ENCODE results near the gene ELMO3.

ELMO3 gene

DNA sequence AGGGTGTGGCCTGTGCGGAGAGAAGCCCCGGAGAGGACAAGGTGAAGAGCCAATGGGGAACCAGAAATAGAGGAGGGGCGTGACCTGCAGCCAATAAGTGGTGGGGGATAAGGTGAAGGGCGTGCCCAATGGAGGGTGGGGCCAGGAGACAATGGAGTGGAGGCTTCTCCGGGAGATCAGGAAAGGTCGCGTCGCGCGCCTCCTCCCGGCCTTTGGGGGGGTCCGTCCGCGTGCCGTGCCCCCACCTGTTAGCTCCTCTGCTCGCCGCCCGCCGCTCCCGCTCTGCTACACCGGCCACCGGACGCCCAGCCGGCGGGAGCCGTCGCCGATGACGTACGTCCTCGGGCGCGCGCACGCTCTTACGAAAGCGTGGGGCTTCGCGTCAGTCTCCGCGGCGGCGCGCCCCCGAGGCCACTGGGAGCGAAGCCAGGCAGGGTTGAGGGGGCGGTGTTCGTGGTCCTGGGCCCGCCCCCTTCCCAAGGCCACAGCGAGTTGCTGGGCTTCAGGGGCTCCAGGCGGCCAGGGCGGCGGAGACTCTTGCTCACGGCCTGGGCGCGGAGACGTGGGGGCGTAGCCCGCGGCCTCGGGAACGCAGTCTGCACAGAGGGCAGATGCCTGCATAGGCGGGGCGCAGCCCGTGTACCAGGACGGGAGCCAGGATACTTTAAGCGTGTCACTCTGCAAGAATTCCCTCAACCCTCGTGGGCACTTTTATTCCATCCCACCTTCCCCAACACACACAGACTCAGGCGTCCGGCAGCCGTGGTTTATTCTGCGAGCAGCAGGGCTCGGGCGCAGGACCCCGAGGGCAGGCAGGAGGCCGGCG lies 15.1 kb upstream of the ELMO3 start, which contains the start of gene MATCAP1:
TSS of gene MATCAP1 (minus strand) at position 337 of the 826 bp plus-strand sequence. CDS start 3,353 bp downstream, outside the sequence.
- DNase-seq, result peak; percentile 99

DNA sequence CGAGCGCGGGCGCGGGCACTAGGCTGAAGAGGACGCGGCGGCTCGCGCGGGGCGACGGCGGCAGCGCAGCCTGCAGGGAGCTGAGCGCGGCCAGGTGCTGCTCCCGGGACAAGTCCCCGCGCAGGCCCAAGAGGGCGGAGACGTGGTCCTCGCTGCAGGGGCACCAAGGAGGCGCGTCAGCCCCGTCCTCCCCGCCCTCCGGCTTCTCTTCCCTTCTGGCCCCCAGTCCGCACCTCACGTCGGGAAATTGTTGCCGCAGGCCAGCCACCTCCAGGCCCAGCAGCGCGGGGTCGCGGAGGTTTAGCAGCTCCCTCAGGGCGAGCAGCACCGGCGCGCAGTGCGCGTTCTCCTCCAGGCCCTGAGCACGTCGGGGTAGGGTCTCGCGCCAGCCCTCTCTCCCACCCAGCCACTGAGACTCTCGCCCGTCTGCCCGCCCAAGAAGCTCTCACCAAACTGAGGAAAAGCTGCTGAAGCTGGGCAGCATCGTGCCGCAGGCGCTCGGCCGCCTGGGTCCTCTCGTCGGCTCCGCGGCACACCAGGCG lies 14.4 kb upstream of the ELMO3 start:
- no peak for DNase-seq

DNA sequence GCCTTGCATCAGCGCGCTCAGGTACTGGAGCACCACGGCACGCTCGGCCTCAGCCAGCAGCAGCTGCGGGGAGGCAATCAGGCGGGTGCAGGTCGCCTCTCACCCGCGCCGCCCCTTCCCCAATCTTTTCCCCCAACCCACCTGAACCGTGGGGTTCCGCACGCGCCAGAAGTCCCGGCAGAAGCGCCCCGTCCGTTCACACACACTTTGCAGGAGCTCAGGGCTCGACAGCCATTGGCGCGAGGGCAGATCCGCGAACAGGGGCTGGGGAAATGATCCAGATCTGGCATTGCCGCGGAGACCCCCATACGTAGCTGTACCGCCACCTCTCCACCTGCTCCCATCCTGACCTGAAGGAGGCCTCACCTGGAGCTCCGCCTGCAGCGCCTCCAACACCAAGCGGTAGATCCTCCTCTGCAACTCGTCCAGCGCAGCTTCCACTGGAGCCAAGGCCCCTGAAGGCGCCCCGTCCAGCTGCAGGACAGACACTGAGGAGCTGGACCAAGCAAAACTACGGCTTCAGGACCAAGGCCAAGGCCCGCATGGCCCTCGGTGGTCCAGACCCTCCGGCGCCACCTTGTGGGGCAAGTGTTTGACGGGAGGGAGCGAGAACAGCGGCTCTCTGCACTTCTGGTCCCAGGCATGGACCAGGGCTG lies 13.8 kb upstream of the ELMO3 start:
- DNase-seq, result peak; percentile 93

DNA sequence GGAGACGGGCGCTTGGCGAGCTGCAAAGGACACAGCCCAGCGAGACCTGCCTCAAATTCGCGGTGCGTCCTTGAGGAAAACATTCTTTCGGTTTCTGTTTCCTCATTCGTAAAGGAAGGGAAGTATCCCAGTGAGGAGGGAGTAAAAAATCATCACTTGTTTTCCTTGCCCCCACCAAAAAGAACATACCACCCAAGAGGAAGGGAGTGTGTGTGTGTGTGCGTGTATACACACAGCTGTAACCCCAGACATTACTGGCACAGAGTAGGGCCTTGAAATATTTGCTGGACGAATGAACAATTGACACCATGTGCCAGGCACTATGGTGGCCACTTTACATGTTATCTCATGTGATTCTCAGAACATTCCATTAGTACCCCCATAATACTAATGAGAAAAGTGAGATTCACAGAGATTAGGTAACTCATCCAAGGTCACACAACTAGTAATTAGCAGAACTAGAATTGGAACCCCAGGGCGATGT lies 13.2 kb upstream of the ELMO3 start:
- no peak for DNase-seq

- DNase-seq, result peak; percentile 72
Measured at GRCh38 chr16:67186550-67186950, 12.4 kb upstream of the ELMO3 start.

- no peak for DNase-seq
Measured at GRCh38 chr16:67187175-67187890, 11.6 kb upstream of the ELMO3 start.

- no peak for DNase-seq
Measured at GRCh38 chr16:67188323-67188722, 10.6 kb upstream of the ELMO3 start.

- no peak for DNase-seq
Measured at GRCh38 chr16:67188798-67189197, 10.1 kb upstream of the ELMO3 start.

DNA sequence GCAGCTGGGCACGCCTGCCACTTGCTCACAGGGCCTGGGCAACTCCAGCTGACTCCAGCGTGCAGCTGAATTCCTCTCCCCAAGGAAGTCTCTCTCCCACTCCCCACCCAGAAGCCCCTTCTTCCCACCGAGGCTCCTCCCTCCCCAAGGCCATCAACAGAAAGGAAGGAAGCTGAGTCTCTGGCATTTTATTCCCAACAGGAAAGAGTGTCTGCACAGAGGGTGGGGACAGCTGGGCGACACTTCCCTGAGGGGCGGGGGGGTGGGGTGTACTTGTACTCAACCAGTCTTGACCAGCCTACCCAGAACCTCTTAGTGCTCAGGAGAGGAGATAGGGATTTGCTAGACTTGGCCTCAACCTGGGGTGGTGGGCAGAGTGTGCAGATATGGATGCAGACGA lies 8.9 kb upstream of the ELMO3 start, which contains the start of gene EXOC3L1:
TSS of gene EXOC3L1 (minus strand) at position 96 of the 400 bp plus-strand sequence. CDS start 460 bp downstream, outside the sequence.
- DNase-seq, result no peak

GRCh38 chr16:67190448-67191399 lies 8.2 kb upstream of the ELMO3 start:
- DNase-seq, result peak; percentile 45

- no peak for DNase-seq
Measured at GRCh38 chr16:67191411-67191994, 7.4 kb upstream of the ELMO3 start.

GRCh38 chr16:67191995-67192681 lies 6.8 kb upstream of the ELMO3 start, which contains the start of gene E2F4:
Gene E2F4 (plus strand): TSS chr16:67192155. CDS start chr16:67192228, 73 bp downstream.
- peak; percentile 90 for DNase-seq

- no peak for DNase-seq
Measured at GRCh38 chr16:67192781-67193361, 6.1 kb upstream of the ELMO3 start.

DNA sequence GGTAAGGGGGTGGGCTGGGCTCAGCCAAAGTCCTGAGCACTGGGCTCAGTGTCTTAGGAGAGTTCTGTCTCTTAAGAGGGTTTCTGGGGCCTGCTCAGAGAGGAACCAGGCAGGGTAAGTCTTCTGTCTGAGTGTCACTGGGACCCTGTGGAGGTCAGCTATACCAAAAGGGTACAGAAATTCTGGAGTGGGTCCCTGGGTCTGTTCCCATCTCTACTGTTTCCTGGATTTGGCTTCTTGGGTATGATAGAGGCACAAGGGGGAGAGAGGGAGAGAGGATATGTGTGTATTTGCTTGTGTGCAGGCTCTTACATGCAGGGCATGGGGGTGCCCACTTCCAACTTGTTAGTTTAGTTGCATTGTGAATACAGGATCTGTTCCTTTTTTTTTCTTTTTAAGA lies 5.4 kb upstream of the ELMO3 start:
- DNase-seq, result no peak

GRCh38 chr16:67194260-67194659 lies 4.7 kb upstream of the ELMO3 start:
- DNase-seq, result no peak

DNA sequence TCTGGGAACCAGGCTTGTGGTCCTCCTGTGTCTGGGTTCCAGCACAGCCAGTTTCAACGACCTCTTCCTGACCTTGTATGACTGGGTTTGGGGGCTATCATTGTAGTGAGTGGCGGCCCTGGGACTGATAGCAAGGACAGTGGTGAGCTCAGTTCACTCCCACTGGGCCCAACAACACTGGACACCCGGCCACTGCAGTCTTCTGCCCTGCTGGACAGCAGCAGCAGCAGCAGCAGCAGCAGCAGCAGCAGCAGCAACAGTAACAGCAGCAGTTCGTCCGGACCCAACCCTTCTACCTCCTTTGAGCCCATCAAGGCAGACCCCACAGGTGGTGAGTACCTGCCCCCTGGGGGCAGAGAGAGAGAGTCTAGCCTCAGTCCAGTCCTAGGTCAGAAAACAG lies 3.3 kb upstream of the ELMO3 start:
- no peak for DNase-seq

- no peak for DNase-seq
Measured at GRCh38 chr16:67196881-67197280, 2.0 kb upstream of the ELMO3 start.

GRCh38 chr16:67197704-67198103 lies 1.2 kb upstream of the ELMO3 start:
- DNase-seq, result no peak

- peak; percentile 26 for DNase-seq
Measured at GRCh38 chr16:67198238-67198734, 645 bp upstream of the ELMO3 start.

- no peak for DNase-seq
Measured at GRCh38 chr16:67199808-67200198, 872 bp downstream of the ELMO3 start.

All from EL (cell line).